OCI-M1 (cell line): ENCODE results near the gene RNF187.
"Not testable (repeated sequence)": the region's sequence is repeated elsewhere in the genome, so short reads cannot be mapped to it uniquely, and the experiment has no call there.

Source experiments
- DNase-seq: peaks from one replicate; lab custom pipeline; 2025; lab: John Stamatoyannopoulos, UW

RNF187 gene

DNA sequence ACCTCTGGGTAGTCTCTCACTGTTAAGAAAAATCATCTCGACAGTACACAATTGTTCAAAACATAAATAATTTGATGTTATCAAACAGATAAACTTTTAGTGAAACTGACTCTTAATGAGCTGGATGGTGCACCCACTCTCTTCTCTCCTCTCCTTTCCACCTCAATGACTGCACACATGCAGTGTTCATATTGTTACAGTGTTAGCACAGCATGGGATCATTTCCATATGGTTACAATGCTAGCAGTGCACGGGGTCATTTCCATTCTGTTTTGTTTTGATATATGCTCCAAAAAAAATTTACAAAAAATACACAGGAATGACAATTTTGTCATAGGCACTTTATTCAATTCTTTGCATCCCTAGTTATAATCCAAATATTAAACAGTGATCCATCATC is 26.4 kb upstream of the RNF187 start:
- no peak for DNase-seq

DNA sequence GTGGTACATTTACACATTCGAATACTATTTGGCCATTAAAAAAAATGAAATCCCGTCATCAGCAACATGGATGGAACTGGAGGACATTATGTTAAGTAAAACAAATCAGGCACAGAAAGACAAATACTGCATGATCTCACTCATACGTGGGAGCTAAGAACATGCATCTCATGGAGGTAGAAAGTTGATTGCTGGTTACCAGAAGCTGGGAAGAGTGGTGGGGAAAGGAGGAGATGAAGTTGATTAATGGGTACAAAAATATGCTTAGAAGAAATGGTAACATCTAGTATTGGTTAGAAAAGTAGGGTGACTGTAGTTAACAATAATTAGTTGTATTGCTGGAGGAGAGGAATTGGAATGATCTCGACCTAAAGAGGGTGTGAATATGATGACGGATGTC is 24.6 kb upstream of the RNF187 start:
- no peak for DNase-seq

DNA sequence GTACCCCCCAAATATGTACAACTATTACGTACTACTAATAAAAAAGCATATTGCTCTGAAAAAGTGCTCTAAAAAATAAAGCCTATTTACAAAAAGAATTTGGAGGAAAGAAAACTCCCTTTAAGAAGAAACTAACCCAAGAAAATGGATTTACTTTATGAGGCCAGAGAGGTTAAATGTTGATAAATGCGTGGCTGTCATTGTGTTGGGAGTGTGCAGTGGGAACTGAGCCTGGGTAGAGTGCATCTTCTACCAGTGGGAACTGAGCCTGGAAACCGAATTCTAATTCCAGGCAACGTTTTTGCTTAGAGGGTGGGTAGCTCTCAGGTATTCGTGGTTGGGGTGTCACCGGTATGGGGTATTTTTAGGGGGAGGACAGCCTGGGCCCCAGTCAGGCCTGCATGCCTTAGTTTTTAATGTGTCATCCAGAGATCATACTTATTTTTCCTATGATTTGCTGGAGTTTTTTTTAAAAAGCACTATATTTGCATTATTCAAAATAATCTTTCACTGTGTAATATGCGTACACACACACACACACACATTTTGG is 24.1 kb upstream of the RNF187 start:
- DNase-seq, result no peak

DNA sequence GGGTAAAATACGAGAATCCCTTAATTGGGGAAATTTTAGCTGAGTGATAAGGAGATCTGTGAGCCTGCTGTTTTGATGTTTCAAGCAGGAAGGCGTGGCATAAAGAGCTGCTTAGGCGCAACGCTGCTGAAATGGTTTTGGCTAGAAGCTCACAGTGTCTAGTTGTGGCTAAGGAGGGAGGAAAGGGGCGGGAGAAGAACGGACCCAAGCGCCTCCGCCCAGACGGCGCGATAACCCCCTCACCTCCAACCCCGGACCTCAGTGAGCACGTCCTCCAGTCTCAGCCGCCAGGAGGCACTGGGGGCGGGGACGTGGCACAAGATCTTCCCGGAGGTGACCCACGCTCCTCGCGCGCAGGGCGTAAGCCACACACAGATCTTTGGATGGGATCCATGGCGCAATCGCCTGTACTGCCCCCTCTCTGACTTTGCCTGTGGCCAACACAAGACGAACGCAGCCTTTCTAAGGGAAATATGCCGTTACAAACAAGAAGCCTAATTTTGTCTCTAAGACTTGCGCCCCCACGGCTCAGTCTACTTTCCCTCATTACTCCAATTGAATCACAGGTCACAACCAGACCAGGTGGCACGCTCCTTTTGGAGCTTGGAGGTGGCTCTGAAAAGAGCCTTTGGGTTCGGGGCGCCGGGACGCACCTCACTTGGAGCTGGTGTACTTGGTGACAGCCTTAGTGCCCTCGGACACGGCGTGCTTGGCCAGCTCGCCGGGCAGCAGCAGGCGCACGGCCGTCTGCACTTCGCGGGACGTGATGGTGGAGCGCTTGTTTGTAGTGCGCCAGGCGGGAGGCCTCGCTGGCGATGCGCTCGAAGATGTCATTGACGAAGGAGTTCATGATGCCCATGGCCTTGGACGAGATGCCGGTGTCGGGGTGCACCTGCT is 23.4 kb upstream of the RNF187 start:
- peak; percentile 96 for DNase-seq

DNA sequence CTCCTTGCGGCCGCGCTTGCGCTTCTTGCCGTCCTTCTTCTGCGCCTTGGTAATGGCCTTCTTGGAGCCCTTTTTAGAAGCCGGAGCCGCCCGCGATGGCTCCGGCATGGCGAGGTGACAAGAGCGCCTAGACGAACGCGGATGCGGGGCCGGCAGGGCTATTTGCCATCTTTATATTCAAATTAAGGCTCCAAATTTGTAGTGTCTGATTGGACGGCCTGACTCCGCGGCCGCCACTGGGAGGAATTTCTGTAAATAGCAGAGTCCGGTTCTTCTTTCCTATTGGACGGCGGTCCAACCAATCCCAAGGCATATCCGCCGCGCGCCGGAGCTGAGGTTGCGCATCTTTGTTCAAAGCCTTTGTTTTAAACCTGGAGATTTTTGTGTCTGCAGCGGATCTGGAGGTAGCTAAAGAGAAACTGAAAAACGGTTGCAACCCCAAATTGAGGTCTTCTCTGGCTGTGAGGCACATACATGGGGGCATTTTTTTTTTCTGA is 22.6 kb upstream of the RNF187 start:
- DNase-seq, result peak; percentile 95

DNA sequence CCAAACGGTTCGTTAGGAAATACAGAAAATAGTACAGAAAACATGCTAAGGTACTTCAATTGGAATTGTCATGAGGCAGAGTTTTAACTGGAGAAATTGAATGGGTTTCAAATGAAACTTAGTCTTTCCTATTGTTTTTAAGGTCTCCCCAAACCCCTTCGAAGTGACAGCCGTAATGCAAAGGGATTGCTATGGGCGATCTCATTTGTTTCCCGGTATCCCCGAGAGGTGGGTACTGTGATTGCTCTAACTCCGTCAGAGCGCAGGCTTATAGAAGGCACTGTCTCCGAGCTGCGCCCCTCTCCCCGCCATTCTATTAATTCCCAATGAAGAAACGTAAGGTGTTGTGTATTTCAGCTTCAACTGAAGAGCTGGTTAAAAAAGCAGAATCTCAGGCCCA is 22.0 kb upstream of the RNF187 start:
- no peak for DNase-seq

DNA sequence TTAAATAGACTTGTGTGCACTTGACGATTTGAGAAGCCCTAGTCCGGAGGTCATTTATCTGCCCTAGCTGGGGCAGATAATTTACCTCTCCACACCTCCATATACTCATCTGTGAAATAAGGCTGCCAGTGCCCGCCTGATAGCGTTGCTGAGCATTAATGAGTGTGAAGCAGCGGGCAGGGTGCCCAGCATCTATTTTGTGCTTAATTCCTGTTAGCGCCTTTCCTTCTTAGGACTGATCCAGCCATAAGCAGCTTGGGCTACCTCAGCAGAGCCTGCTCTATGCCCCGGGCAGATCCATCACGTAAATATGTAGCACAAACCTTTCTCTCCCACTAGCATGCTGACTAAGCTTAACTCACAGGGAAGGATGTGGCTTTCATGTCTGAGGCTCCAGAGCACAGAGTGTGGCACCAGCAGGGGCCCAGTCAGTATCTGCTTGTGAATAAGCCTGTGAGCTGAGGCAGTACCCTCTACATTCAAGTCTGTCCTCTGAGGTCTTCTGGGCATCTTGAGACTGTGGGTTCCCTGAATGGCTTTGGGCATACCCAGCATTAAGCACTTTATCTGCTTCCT is 21.5 kb upstream of the RNF187 start:
- DNase-seq, result no peak

DNA sequence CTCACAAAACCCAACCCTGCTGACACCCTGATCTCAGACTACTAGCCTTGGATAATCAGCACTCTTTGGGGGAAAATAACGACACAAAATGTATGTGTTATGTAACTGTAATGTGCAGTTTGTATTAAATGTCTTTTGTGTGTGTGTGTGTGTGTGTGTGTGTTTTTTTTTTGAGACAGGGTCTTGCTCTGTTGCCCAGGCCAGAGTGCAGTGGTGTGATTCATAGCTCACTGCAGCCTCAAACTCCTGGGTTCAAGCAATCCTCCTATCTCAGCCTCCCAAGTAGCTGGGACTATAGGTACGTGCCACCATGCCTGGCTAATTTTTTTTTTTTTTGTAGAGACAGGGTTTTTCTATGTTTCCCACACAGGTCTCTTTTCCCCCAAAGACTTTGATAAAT is 19.0 kb upstream of the RNF187 start:
- not testable (repeated sequence) for DNase-seq

DNA sequence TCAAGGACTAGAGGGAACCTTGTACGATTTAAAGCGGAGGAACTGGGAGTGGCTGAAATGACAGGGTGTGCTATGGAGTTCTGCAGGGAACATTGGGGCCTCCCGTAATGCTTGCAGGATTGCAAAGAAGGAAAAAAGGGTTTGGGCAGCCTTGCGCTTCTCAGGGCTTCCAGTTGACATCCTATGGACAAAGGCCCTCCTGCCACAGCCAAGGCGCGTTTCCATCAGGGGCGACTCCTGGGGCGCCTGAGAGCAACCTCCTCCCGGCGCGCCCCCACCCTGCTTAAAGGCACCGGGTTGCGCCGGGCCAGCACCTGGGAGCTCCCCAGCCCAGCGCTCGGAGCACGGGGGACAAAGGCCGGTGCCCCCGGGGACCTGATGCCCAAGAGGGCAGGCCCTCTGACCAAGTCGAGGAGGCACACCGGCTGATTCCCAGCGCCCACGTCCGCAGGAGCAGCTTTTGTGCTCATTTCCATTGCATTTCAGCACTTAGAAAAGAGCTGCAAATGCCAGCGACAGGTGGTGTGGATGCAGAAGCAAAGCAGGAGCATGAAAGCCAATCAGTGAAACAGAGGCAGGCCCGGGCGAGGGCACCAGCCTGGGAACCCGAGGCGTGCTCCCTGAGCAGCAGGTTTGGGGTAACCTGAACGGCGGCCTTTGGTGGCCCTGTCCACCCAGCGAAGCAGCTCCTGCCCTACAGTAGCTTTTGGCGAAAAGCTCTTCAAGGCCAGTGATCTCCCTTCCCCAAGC is 17.6 kb upstream of the RNF187 start:
- DNase-seq, result no peak

DNA sequence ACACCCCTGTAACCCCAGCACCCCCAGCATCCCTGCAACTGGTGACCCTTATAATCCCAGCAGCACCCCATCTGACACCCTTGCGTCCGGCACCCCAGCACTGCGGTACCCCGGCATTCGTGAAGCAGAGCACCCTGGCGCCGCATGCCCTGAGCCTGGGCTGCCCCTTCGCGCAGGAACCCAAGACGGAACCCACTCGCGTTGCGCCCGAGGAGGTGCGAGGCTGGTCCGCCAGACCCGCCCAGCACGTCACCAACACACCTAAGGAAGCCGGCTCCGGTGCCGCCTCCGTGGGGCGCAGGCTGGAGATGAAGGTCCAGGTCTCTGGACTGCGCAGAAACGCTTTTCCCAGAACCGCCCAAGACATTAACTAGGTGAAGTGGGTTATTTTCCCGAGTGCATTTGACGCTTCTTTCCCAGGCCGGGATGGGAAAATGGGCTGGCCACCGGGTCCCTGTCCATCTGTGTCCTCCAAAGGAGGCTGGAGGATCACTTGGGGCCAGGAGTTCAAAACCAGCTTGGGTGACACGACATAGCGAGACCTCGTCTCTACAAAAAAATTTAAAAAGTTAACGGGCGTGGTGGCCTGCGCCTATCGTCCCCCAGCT is 15.9 kb upstream of the RNF187 start:
- DNase-seq, result no peak

DNA sequence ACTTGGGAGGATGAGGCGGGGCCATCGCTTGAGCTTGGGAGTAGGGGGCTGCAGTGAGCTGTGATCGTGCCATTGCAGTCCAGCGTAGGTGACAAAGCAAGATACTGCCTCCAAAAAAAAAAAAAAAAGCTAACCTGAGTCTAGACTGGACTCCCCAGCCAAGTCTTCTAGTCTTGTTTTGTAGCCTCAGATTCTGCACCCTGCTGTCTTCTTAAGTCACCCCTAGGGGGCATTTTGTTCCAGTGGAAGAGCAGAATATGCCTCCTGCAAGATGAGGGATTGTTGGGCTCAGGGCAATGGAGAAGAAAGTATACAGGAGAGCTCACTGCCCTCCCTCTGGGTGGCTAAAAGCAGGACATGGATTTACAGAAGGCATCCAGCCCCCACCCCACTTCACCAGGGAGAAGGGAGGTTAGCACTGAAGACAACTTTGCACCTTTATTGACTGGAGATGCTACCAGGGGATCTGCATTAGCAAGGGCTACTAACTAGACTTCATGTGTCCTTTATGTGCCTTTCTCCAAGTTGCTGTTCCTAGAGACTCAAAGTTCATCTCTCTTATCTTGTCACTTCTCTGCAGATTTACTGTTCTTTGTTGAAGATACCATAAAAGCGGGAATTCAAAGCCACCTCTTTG is 15.3 kb upstream of the RNF187 start:
- peak; percentile 82 for DNase-seq

- DNase-seq, result no peak
These were observed 14.5 kb upstream of the RNF187 start for GRCh38 chr1:228472655-228473054.

DNA sequence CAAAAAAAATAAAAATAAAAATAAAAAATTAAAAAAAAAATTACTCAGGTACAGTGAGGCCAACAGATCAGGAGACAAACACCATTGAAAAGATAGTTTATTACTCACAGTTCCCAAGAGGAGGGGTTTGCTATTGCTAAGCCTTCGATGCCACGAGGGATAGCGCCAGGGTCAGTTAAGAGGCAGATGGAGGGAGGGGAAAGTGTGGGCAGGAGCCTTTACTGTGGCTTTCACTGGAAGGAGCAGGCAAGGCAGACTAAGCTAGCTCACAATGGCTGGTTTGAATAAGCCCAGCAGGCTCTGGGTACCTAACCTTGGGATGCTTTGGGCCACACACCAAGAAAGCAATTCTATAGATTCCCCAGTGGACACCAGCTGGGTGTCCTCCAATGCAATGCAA is 12.7 kb upstream of the RNF187 start:
- no peak for DNase-seq

DNA sequence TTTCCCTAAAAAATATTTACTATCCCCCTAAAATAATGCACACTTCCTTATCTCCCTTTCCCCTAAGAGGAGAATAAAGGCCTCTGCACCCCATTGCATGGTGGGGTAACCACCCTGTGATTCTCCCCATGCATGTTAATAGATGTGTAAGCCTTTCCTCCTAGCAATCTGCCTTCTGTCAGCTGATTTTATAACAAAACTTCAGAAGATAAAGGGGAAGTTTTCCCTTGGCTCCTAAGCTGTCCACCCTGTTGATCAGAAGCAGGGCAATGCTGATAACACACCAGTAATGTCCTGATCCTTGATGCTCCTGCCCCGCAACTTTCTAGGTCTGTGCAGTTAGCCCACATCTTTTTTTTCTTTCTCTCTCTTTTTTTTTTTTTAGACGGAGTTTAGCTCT is 11.4 kb upstream of the RNF187 start:
- DNase-seq, result peak; percentile 64

- DNase-seq, result no peak
These were observed 9.9 kb upstream of the RNF187 start for GRCh38 chr1:228477263-228477662.

- DNase-seq, result no peak
These were observed 8.9 kb upstream of the RNF187 start for GRCh38 chr1:228478326-228478725.

GRCh38 chr1:228478912-228479711 is 8.1 kb upstream of the RNF187 start:
- DNase-seq, result peak; percentile 61

DNA sequence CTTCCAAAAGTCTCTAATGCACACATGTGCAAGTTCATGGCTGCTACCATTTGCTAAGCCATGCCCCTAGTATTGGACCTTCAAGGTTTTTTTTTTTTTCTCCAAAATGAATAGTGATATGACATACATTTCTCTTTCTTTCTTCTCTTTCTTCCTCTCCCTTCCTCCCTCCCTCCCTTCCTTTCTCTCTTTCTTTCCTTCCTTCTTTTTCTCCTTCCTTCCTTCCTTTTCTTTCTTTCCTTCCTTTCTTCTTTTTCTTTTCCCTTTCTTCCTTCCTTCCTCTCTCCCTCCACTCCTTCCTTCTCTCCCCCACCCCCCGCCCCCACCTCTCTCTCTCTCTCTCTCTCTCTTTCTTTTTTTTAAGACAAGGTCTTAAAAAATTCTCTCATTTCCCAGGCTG is 3.4 kb upstream of the RNF187 start:
- DNase-seq, result no peak

DNA sequence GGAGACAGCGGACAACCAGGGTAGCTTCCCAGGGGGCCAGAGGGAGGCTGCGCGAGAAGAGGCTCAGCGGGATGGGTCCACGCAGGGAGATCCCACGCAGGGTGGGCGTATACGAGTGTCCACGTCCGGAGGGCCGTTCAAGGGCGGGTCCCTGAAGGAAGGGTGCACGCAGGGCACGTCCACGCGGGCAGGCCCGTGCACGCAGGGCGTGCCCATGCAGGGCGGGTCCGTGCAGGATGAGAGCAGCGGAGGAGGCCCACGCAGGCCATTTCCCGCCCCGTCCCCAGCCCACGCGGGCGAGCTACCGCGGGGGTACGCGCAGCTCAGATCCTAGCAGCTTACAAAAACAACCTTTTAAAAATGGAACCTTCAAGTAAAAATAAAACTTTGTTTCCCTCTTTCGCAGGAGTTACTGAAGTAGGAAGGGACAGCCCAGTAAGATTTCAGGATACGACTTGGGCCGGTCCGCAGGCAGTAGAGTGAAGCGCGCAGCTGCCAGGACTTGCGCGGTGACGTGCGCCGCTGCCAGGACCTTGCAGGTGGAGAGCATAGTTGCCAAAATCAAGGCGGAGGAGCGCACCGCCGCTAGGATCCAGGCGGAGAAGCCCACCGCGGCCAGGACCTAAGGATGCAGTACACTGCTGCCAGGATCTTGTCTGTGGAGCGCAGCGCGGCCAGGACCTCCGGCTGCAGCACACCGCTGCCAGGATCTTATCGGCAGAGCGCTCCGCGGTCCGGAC is 416 bp upstream of the RNF187 start:
- DNase-seq, result peak; percentile 98
